Osteoblast (primary cell): Measurements from ENCODE around the gene GRAPL. TPM values are rescaled to one million over a fixed set of nuclear protein-coding genes. Genes with fewer than 3 reads are reported as not detected.

Source experiments
- total RNA-seq: library from RNA; depleted of rRNA; stranded (reverse); fragments of >200 nt; gene quantifications from 2 replicates; pipeline ENCODE4 v1.2.3, GENCODE V29; 2012

The GRAPL gene
- total RNA-seq, 1 donor, result not detected

Other genes with a start within 250 kb of the GRAPL start
- not detected in 2 replicates for gene SLC5A10, start 175.4 kb upstream of the GRAPL start, total RNA-seq
- gene FAM83G, start 122.8 kb upstream of the GRAPL start, total RNA-seq, result 9.1 and 11.6 TPM in 2 replicates
- under 0.01 TPM in 1 of 2 replicates, not detected in the other for gene GRAP, start 80.6 kb upstream of the GRAPL start, total RNA-seq
- gene EPN2, start 109.8 kb downstream of the GRAPL start, total RNA-seq, result 13.6 and 18.1 TPM in 2 replicates
- gene B9D1, start 235.1 kb downstream of the GRAPL start, total RNA-seq, result 20.6 and 21.0 TPM in 2 replicates